ENCODE results near the gene RAG2.

Gene RAG2

GRCh38 chr11:36578458-36578857, 19.6 kb downstream of the RAG2 start:
- no peak overlapping the region for H3K27ac ChIP-seq (ENCODE audit: insufficient read depth, low read length, poor library complexity, severe bottlenecking)
- H3K4me3 ChIP-seq (ENCODE audit: insufficient read depth, low read depth, low read length, poor library complexity, severe bottlenecking), result no peak overlapping the region
- H3K9me3 ChIP-seq (ENCODE audit: control insufficient read depth, low read length), result no peaks in the 10 kb centered on the region
- no peaks in the 10 kb centered on the region for H3K36me3 ChIP-seq (ENCODE audit: control insufficient read depth, insufficient read depth, low read length)
- no peaks in the 10 kb centered on the region for H3K27me3 ChIP-seq (replicated peaks; ENCODE audit: control insufficient read depth, insufficient read depth, low read length, poor library complexity, severe bottlenecking)
- H3K4me1 ChIP-seq (ENCODE audit: control insufficient read depth, insufficient read depth, low read length, poor library complexity, severe bottlenecking), result no peaks in the 10 kb centered on the region
- DNase-seq, result no peak

- Histone ChIP-seq H3K4me1 (ENCODE audit: control insufficient read depth, insufficient read depth, low read length, poor library complexity, severe bottlenecking) (no peaks in the 10 kb centered on the region), H3K9me3 (ENCODE audit: control insufficient read depth, low read length) (no peaks in the 10 kb centered on the region), H3K27me3 (replicated peaks; ENCODE audit: control insufficient read depth, insufficient read depth, low read length, poor library complexity, severe bottlenecking) (no peaks in the 10 kb centered on the region), H3K27ac (ENCODE audit: insufficient read depth, low read length, poor library complexity, severe bottlenecking) (no peak overlapping the region), H3K36me3 (ENCODE audit: control insufficient read depth, insufficient read depth, low read length) (no peaks in the 10 kb centered on the region), H3K4me3 (ENCODE audit: insufficient read depth, low read depth, low read length, poor library complexity, severe bottlenecking) (no peak overlapping the region)
- no peak for DNase-seq
These were observed 20.2 kb downstream of the RAG2 start for GRCh38 chr11:36577859-36578258.

GRCh38 chr11:36577373-36577772, 20.7 kb downstream of the RAG2 start:
- no peak for DNase-seq
- Histone ChIP-seq H3K9me3 (ENCODE audit: control insufficient read depth, low read length) (no peaks in the 10 kb centered on the region), H3K27ac (ENCODE audit: insufficient read depth, low read length, poor library complexity, severe bottlenecking) (no peak overlapping the region), H3K4me3 (ENCODE audit: insufficient read depth, low read depth, low read length, poor library complexity, severe bottlenecking) (no peak overlapping the region), H3K4me1 (ENCODE audit: control insufficient read depth, insufficient read depth, low read length, poor library complexity, severe bottlenecking) (no peaks in the 10 kb centered on the region), H3K27me3 (replicated peaks; ENCODE audit: control insufficient read depth, insufficient read depth, low read length, poor library complexity, severe bottlenecking) (no peaks in the 10 kb centered on the region), H3K36me3 (ENCODE audit: control insufficient read depth, insufficient read depth, low read length) (no peaks in the 10 kb centered on the region)

- Histone ChIP-seq H3K4me3 (ENCODE audit: insufficient read depth, low read depth, low read length, poor library complexity, severe bottlenecking) (no peak overlapping the region), H3K4me1 (ENCODE audit: control insufficient read depth, insufficient read depth, low read length, poor library complexity, severe bottlenecking) (no peaks in the 10 kb centered on the region), H3K27me3 (replicated peaks; ENCODE audit: control insufficient read depth, insufficient read depth, low read length, poor library complexity, severe bottlenecking) (no peaks in the 10 kb centered on the region), H3K9me3 (ENCODE audit: control insufficient read depth, low read length) (no peaks in the 10 kb centered on the region), H3K36me3 (ENCODE audit: control insufficient read depth, insufficient read depth, low read length) (no peaks in the 10 kb centered on the region), H3K27ac (ENCODE audit: insufficient read depth, low read length, poor library complexity, severe bottlenecking) (no peak overlapping the region)
- no peak for DNase-seq
These were observed 23.6 kb downstream of the RAG2 start for GRCh38 chr11:36574486-36574885.

GRCh38 chr11:36569095-36569494, 28.9 kb downstream of the RAG2 start:
- peaks cover 4% of the 10 kb centered on the region for H3K27me3 ChIP-seq (replicated peaks; ENCODE audit: control insufficient read depth, insufficient read depth, low read length, poor library complexity, severe bottlenecking)
- no peak for DNase-seq
- no peaks in the 10 kb centered on the region for H3K4me1 ChIP-seq (ENCODE audit: control insufficient read depth, insufficient read depth, low read length, poor library complexity, severe bottlenecking)
- no peaks in the 10 kb centered on the region for H3K9me3 ChIP-seq (ENCODE audit: control insufficient read depth, low read length)
- no peaks in the 10 kb centered on the region for H3K36me3 ChIP-seq (ENCODE audit: control insufficient read depth, insufficient read depth, low read length)
- no peak overlapping the region for H3K4me3 ChIP-seq (ENCODE audit: insufficient read depth, low read depth, low read length, poor library complexity, severe bottlenecking)
- no peak overlapping the region for H3K27ac ChIP-seq (ENCODE audit: insufficient read depth, low read length, poor library complexity, severe bottlenecking)

GRCh38 chr11:36567694-36568093, 30.3 kb downstream of the RAG2 start, which contains the start of gene RAG1:
TSS of gene RAG1 (plus strand) at chr11:36568007. CDS start at chr11:36573305, 5,298 bp downstream.
- DNase-seq, result no peak

GRCh38 chr11:36566407-36567053, 31.5 kb downstream of the RAG2 start:
- Histone ChIP-seq H3K27ac (ENCODE audit: insufficient read depth, low read length, poor library complexity, severe bottlenecking) (no peak overlapping the region), H3K4me3 (ENCODE audit: insufficient read depth, low read depth, low read length, poor library complexity, severe bottlenecking) (no peak overlapping the region), H3K27me3 (replicated peaks; ENCODE audit: control insufficient read depth, insufficient read depth, low read length, poor library complexity, severe bottlenecking) (peaks cover 4% of the 10 kb centered on the region), H3K36me3 (ENCODE audit: control insufficient read depth, insufficient read depth, low read length) (no peaks in the 10 kb centered on the region), H3K4me1 (ENCODE audit: control insufficient read depth, insufficient read depth, low read length, poor library complexity, severe bottlenecking) (no peaks in the 10 kb centered on the region), H3K9me3 (ENCODE audit: control insufficient read depth, low read length) (no peaks in the 10 kb centered on the region)
- DNase-seq, result no peak

More at GRCh38 chr11:36567694-36568093, 30.3 kb downstream of the RAG2 start, which contains the start of gene RAG1:
- H3K27ac ChIP-seq (ENCODE audit: insufficient read depth, low read length, poor library complexity, severe bottlenecking), result no peak within 1 kb of the TSS
- H3K36me3 ChIP-seq (ENCODE audit: control insufficient read depth, insufficient read depth, low read length), result no peaks in the 10 kb centered on the region
- H3K27me3 ChIP-seq (replicated peaks; ENCODE audit: control insufficient read depth, insufficient read depth, low read length, poor library complexity, severe bottlenecking), result peaks cover 4% of the 10 kb centered on the region
- no peaks in the 10 kb centered on the region for H3K9me3 ChIP-seq (ENCODE audit: control insufficient read depth, low read length)
- no peaks in the 10 kb centered on the region for H3K4me1 ChIP-seq (ENCODE audit: control insufficient read depth, insufficient read depth, low read length, poor library complexity, severe bottlenecking)
- no peak within 1 kb of the TSS for H3K4me3 ChIP-seq (ENCODE audit: insufficient read depth, low read depth, low read length, poor library complexity, severe bottlenecking)

GRCh38 chr11:36565031-36565610, 32.9 kb downstream of the RAG2 start:
- H3K27ac ChIP-seq (ENCODE audit: insufficient read depth, low read length, poor library complexity, severe bottlenecking), result no peak overlapping the region
- no peaks in the 10 kb centered on the region for H3K4me1 ChIP-seq (ENCODE audit: control insufficient read depth, insufficient read depth, low read length, poor library complexity, severe bottlenecking)
- no peak for DNase-seq
- H3K9me3 ChIP-seq (ENCODE audit: control insufficient read depth, low read length), result no peaks in the 10 kb centered on the region
- no peak overlapping the region for H3K4me3 ChIP-seq (ENCODE audit: insufficient read depth, low read depth, low read length, poor library complexity, severe bottlenecking)
- peaks cover 4% of the 10 kb centered on the region for H3K27me3 ChIP-seq (replicated peaks; ENCODE audit: control insufficient read depth, insufficient read depth, low read length, poor library complexity, severe bottlenecking)
- H3K36me3 ChIP-seq (ENCODE audit: control insufficient read depth, insufficient read depth, low read length), result no peaks in the 10 kb centered on the region

GRCh38 chr11:36564376-36565030, 33.5 kb downstream of the RAG2 start:
- Histone ChIP-seq H3K4me3 (ENCODE audit: insufficient read depth, low read depth, low read length, poor library complexity, severe bottlenecking) (no peak overlapping the region), H3K27me3 (replicated peaks; ENCODE audit: control insufficient read depth, insufficient read depth, low read length, poor library complexity, severe bottlenecking) (peaks cover 4% of the 10 kb centered on the region)

More at GRCh38 chr11:36564376-36565030, 33.5 kb downstream of the RAG2 start:
- Histone ChIP-seq H3K27ac (ENCODE audit: insufficient read depth, low read length, poor library complexity, severe bottlenecking) (no peak overlapping the region), H3K36me3 (ENCODE audit: control insufficient read depth, insufficient read depth, low read length) (no peaks in the 10 kb centered on the region), H3K4me1 (ENCODE audit: control insufficient read depth, insufficient read depth, low read length, poor library complexity, severe bottlenecking) (no peaks in the 10 kb centered on the region), H3K9me3 (ENCODE audit: control insufficient read depth, low read length) (no peaks in the 10 kb centered on the region)
- peak in 1 of 3 donors; percentile 35 for DNase-seq
